HUES6 (cell line): ENCODE results near the gene LRRK1.

Experiments used
- H3K27ac ChIP-seq: 2 replicates; pipeline ENCODE4 v1.7.0; 2013; ENCODE audit warnings: low read depth, mild to moderate bottlenecking, low read length, inconsistent platforms
- H3K27me3 ChIP-seq: 2 replicates; pipeline ENCODE4 v1.6.1; 2013; ENCODE audit warnings: low read length; ENCODE audit not compliant: control insufficient read depth, insufficient read depth
- H3K36me3 ChIP-seq: 2 replicates; pipeline ENCODE4 v1.6.1; 2013; ENCODE audit warnings: low read length; ENCODE audit not compliant: control insufficient read depth, insufficient read depth
- H3K4me1 ChIP-seq: 2 replicates; pipeline ENCODE4 v1.6.1; 2013; ENCODE audit warnings: low read length; ENCODE audit not compliant: control insufficient read depth, insufficient read depth
- H3K4me3 ChIP-seq: 2 replicates; pipeline ENCODE4 v1.5.1; 2013; ENCODE audit warnings: low read depth, low read length
- H3K9ac ChIP-seq: one replicate; pipeline ENCODE4 v1.6.1; 2013; ENCODE audit warnings: mild to moderate bottlenecking, low read length
- H3K9me3 ChIP-seq: 2 replicates; pipeline ENCODE4 v1.6.1; 2013; ENCODE audit warnings: low read depth, low read length; ENCODE audit not compliant: control insufficient read depth, insufficient read depth

Gene LRRK1

DNA sequence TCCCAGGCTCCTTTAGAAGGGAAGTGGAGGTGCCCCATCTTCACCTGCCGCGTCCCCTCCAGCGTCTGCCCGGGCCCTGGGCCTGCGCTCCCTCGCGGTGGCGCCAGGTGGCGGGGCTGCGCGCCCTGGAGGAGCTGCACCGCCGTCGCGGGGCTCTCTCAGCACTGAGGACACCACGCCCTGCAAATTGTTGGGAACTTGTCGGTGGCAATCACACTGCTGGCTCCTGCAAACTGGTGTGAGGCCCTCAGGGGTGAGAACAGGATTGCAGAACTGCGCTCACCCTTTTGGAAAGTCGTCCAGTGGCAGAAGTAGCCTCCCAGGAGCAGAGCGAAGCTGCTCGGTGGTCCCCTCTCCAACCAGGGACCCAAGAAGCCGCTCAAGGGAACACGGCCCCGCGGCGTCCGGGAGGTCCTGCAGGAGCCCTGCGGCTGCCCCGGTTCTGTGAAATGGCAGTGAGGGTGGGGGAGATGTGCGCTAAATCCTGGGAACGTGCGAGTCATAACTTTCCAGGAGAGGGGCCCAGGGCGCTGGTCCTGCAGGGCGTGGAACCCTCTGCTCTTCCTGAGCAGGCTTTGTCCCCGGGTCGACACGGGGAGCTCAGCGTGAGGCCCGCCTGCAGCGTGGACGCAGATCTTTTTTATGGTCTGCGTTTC is 995 bp upstream of the LRRK1 start:
- 0 out of 2 replicates have a peak, but pooled peaks cover 3% of the 10 kb centered on the region for H3K4me1 ChIP-seq
- no peak overlapping the region for H3K27ac ChIP-seq
- no peak overlapping the region for H3K9ac ChIP-seq
- H3K9me3 ChIP-seq = no peaks in the 10 kb centered on the region
- H3K36me3 ChIP-seq = no peaks in the 10 kb centered on the region
- H3K27me3 ChIP-seq = peaks cover 63% of the 10 kb centered on the region
- H3K4me3 ChIP-seq = peak overlapping the region; percentile 54

DNA sequence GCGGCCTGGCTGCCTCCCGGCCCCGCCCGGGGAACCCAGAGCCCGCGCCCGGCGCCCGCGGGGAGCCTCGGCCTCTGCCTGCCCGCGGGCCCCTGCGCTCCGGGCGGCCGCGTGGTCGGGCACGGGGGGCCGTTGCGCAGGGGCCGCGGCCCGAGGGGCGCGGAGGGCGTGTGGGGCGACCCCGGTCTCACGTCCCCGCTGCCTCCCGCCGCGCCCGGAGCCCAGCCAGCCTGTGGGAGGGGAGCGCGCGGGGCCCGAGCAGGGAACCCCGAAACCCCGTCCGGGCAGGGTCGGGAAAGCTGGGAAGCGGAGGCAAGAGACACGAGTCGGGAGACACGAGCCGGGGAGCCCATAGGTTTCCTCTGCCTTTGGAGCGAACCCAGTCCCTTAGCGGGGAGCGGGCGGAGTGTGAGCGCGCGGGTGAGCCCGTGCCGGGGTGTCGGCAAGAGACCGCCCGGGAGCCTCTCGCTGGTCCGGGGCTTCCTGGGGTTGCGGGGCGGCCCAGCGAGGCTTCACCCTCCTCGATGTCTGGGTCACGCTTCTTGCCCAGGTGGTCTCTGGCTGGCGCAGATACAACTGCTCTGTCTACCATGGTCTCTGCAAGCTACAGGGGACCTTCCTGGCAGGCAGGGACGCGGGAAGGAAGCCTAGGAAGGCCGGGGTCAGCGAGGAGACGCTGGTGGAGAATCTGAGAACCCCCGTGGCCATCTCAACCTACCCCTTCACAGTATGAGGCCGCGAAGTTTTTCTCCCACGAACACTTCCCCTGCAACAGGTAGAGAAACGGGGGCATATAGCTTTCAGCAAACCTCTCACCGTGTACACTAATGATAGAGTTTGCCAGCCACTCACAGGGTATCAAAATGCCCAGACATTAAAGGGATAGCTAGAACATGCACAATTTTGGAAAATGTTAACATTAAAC is 586 bp downstream of the LRRK1 start:
- 0 out of 2 replicates have a peak, but pooled peaks cover 3% of the 10 kb centered on the region for H3K4me1 ChIP-seq
- no peaks in the 10 kb centered on the region for H3K9me3 ChIP-seq
- H3K27ac ChIP-seq = no peak overlapping the region
- no peaks in the 10 kb centered on the region for H3K36me3 ChIP-seq
- H3K27me3 ChIP-seq = peaks cover 72% of the 10 kb centered on the region
- H3K4me3 ChIP-seq = peak overlapping the region; percentile 63
- H3K9ac ChIP-seq = peak overlapping the region; percentile 42

DNA sequence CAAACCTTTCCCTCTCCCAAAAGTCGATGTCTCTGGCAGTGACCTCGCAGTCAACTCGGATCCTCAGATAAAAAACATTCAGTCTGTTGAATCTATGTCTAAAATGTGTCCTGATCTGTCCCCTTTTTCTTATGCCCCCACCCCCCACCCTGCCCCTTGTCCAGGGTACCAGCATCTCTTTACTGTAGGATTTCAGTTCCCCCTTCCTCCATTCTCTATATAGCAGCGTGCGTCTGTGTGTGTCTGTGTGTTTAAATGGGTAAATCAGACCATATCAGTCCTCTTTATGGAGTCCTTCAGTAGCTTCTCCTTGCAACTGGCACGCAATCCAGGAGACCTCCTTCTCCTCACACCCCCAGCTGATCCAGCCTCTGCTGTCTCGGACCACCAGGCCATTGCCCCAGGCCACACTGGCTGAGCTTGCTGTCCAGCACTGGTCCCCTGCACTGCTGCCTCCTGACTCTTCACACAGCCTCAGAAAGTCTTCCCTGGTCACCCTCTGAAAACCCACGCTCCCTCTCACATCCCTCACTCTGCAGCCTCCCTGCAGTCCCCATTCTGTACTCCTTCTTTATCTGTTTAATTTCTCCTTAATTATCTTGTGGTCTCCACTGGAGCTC is 1.5 kb downstream of the LRRK1 start:
- 0 out of 2 replicates have a peak, but pooled peaks cover 3% of the 10 kb centered on the region for H3K4me1 ChIP-seq
- H3K27me3 ChIP-seq = peaks cover 72% of the 10 kb centered on the region
- no peaks in the 10 kb centered on the region for H3K36me3 ChIP-seq
- H3K4me3 ChIP-seq = no peak overlapping the region
- H3K27ac ChIP-seq = no peak overlapping the region
- no peaks in the 10 kb centered on the region for H3K9me3 ChIP-seq
- no peak overlapping the region for H3K9ac ChIP-seq

DNA sequence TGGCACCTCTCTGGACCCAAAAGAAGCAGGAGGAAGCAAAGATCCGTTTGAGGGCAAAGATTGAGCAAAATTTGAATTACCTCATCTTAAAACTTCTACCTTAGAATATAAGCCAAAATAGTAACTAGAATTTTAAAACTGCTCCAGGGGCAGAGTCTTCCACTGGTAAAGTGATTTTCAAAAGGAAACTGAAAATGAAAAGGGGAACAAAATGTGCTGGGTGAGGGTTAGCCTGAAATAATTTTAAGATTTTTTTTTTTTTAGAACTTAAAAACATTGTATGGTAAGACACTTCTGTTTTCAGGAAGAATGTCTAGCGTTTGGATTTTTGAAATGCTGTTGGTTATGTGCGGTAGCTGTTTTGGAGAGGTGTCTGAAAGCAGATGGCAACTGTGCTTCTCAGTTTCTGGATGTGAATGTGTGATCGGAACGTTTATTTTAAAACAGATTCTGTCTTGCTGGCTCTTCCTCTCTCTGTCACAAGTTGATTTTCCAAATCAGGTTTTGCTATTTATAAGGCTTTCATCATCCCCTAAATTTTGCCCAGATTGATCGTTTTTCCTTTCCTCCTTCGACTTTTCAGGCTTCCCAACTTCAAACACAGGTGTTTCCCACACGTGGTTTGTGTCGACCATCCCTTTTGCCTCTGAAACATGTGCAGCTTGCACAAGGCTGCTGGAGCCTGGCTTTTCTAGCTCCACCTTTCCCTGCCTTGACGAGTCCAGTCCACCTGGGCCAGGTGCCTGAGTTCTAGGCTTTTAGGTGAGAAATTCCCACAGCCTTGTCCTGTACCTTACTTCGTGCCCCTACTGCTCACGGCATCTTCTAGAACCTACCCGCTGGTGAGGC is 3.3 kb downstream of the LRRK1 start:
- no peak overlapping the region for H3K27ac ChIP-seq
- 0 out of 2 replicates have a peak, but pooled peaks cover 3% of the 10 kb centered on the region for H3K4me1 ChIP-seq
- no peak overlapping the region for H3K4me3 ChIP-seq
- no peaks in the 10 kb centered on the region for H3K36me3 ChIP-seq
- H3K9me3 ChIP-seq = no peaks in the 10 kb centered on the region
- H3K27me3 ChIP-seq = peaks cover 64% of the 10 kb centered on the region
- no peak overlapping the region for H3K9ac ChIP-seq

DNA sequence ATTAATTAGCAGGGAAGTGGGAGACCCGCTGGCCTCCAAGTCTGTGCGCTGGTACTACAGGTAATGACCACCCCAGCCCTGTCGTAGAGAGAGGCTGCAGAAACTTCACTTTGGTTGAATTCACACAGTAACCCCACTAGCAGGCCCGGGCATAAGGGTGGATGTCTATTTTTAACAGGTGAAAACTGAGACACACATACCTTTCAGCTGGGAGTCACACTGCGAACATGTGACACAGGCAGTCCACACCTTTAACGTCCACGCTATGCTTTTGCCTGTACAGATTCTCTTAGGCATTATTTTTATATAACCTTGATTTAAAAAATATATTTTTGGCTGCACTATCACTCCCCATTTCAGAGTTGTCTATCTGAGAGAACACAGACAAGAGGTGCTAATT is 3.9 kb downstream of the LRRK1 start:
- Histone ChIP-seq H3K4me1 (0 out of 2 replicates have a peak, but pooled peaks cover 3% of the 10 kb centered on the region), H3K27ac (no peak overlapping the region), H3K4me3 (no peak overlapping the region), H3K9me3 (no peaks in the 10 kb centered on the region), H3K36me3 (no peaks in the 10 kb centered on the region), H3K9ac (no peak overlapping the region), H3K27me3 (peaks cover 57% of the 10 kb centered on the region)

DNA sequence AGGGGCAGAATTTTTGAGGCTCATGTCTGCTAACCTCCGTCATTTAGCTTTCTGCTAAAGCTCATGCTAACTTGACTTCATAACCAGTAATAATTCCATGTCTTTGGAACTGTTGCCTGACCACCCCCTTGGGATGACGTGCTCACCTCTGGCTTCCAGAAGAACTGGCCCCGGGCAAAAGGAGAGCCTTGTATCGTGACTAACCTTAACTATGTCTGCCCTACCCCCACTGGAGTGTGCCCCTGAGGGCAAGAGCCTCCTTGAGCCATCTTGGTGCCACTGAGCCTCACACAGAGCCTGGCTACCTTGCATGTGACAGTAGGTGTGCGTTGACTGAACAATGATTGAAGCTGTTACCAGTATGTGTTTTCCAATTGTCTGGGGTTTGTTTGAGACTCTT is 4.7 kb downstream of the LRRK1 start:
- Histone ChIP-seq H3K27me3 (peaks cover 49% of the 10 kb centered on the region), H3K36me3 (no peaks in the 10 kb centered on the region), H3K4me3 (no peak overlapping the region), H3K27ac (no peak overlapping the region), H3K9me3 (no peaks in the 10 kb centered on the region), H3K4me1 (peaks cover 6% of the 10 kb centered on the region; the same call in 1 of the 2 replicates), H3K9ac (no peak overlapping the region)

DNA sequence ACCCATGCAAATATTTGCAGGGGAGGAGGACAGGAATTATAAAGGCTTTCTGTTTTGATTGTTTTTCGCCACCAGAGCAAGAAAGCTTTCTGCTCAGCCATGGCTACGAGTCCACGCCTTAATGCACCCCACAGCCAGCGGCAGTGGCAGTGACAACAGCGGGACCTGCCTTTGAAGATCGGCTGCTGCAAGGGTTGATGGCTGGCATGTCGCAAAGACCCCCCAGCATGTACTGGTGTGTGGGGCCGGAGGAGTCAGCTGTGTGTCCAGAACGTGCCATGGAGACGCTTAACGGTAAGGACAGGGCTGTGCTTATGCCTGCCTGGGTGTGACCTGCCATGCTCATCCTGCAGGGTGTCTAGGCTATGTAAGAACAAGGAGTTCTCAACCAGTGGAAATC is 5.3 kb downstream of the LRRK1 start:
- H3K4me1 ChIP-seq = peaks cover 11% of the 10 kb centered on the region; the same call in 1 of the 2 replicates
- no peak overlapping the region for H3K27ac ChIP-seq
- no peak overlapping the region for H3K9ac ChIP-seq
- peaks cover 46% of the 10 kb centered on the region for H3K27me3 ChIP-seq
- no peaks in the 10 kb centered on the region for H3K9me3 ChIP-seq
- no peak overlapping the region for H3K4me3 ChIP-seq
- no peaks in the 10 kb centered on the region for H3K36me3 ChIP-seq

DNA sequence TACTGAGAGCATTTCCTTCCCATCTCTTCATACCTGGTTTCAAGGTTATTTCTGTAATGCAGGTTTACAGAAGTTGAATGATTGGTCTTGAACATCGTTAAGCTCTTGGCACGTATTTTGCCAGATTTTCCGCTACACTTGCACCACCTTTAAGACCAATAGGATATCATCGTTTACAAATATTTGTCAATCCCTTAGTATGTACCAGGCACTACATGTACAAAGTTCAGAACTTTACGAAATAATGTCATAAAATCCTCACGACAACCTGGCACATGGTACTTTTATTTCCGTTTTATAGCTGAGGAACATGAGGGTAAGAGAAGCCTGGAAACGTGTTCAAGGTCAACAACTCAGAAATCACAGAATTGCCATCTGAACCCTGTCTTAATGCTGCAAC is 6.3 kb downstream of the LRRK1 start:
- Histone ChIP-seq H3K27ac (no peak overlapping the region), H3K36me3 (no peaks in the 10 kb centered on the region), H3K27me3 (peaks cover 36% of the 10 kb centered on the region), H3K4me1 (peaks cover 13% of the 10 kb centered on the region; the same call in 1 of the 2 replicates), H3K9ac (no peak overlapping the region), H3K9me3 (no peaks in the 10 kb centered on the region), H3K4me3 (no peak overlapping the region)

DNA sequence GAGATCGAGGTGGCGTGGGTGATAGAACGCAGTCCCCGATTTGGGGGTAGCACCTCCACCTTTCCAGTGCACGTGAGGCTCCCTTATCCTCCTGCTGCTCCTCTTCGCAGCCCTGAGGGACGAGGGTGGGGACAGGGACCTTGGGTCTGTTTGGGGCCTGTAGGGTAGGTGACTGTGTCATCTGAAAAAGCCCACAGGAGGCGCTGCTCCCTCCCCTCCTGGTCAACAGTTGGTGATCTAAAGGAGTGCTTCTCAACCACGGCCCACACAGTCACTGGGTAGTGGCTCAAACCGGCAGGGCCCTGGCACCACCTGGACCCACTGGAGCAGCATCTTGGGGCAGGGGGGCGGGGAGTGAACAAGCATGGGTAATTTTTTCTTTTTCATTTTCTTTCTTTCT is 7.1 kb downstream of the LRRK1 start:
- H3K36me3 ChIP-seq = no peaks in the 10 kb centered on the region
- H3K27ac ChIP-seq = no peak overlapping the region
- H3K9ac ChIP-seq = no peak overlapping the region
- no peaks in the 10 kb centered on the region for H3K9me3 ChIP-seq
- H3K4me1 ChIP-seq = peaks cover 13% of the 10 kb centered on the region; the same call in 1 of the 2 replicates
- H3K4me3 ChIP-seq = no peak overlapping the region
- H3K27me3 ChIP-seq = peaks cover 28% of the 10 kb centered on the region

DNA sequence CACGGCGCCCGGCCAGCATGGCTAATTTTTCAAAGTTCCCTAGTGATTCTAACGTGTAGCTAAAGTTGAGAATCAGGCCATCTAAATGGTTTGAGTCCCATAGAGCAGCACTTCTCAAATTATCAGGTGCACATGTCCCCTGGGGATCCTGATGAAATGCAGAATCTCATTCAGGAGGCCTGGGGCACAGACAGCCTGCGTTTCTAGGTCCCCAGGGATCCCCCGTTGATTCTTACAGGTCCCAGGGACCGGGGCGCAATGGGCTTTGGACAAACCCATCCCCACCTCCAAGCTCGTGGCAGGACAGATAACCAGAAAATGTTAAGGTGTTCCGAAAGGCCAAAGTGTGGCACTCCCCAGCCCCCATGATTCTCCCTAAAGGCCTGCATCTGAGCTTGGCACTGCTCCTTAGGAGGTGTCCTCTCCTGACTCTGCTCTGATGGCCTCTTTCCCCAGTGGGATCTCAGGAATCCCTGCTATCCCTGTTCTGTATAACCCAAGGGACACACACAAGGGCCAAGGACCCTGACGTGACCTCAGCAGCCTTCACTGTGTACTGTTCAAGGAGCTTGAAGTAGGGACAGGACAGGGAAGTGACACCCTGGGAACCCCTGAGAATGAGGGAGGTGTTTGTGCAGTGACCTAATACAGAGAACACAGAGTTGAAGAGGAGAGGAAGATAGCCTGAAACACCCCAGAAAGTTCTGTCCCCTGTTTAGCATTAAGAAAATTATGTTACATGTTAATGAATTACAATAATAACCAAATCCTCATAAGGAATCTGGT is 8.0 kb downstream of the LRRK1 start:
- Histone ChIP-seq H3K27me3 (peaks cover 19% of the 10 kb centered on the region), H3K27ac (no peak overlapping the region), H3K9me3 (no peaks in the 10 kb centered on the region), H3K9ac (no peak overlapping the region), H3K4me3 (no peak overlapping the region), H3K36me3 (no peaks in the 10 kb centered on the region), H3K4me1 (peaks cover 13% of the 10 kb centered on the region; the same call in 1 of the 2 replicates)
